OCI-LY1 (cell line): ENCODE measurements around the gene ARL10.

Experiments used
- EZH2 ChIP-seq: fragments of 200-600 bp; sonication (generic), shearing (Covaris generic); IDR thresholded peaks from 2 replicates; pipeline ENCODE4 v1.8.0; 2017; ENCODE audit warnings: borderline replicate concordance, mixed run types, mild to moderate bottlenecking, antibody characterized with exemption, low read length, moderate library complexity, mixed read lengths
- TF ChIP-seq, protein P1 (sequence below): fragments of 200-600 bp; sonication (generic), shearing (Covaris generic); IDR thresholded peaks from 2 replicates; pipeline ENCODE4 v1.5.1; 2017; ENCODE audit warnings: mild to moderate bottlenecking, antibody characterized with exemption, low read length, moderate library complexity, mixed read lengths

DNA sequence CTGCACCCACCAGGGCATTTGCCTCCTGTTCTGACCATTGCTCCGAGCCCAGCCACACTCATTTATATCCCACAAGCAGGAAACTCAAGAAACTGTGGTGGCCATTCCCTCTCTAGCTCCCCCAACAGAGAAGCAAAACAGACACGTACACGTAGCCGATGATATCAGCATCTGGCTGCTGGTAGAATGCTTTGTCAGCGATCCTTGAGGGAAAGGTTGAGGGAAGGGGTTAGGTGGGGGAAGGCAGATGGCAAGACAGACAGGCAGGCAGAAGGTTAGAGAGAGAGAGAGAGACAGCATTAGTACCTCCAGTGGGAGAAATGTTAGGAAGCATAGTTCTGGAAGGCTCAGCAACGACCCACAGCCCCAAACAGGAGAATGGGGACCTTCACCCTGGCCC is 31.0 kb downstream of the ARL10 start:
- TF ChIP-seq, protein P1, sequence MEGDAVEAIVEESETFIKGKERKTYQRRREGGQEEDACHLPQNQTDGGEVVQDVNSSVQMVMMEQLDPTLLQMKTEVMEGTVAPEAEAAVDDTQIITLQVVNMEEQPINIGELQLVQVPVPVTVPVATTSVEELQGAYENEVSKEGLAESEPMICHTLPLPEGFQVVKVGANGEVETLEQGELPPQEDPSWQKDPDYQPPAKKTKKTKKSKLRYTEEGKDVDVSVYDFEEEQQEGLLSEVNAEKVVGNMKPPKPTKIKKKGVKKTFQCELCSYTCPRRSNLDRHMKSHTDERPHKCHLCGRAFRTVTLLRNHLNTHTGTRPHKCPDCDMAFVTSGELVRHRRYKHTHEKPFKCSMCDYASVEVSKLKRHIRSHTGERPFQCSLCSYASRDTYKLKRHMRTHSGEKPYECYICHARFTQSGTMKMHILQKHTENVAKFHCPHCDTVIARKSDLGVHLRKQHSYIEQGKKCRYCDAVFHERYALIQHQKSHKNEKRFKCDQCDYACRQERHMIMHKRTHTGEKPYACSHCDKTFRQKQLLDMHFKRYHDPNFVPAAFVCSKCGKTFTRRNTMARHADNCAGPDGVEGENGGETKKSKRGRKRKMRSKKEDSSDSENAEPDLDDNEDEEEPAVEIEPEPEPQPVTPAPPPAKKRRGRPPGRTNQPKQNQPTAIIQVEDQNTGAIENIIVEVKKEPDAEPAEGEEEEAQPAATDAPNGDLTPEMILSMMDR, result no peak
- no peak for TF ChIP-seq EZH2
